HCT116 (cell line): ENCODE data around the gene CADPS. TPM values are rescaled to one million over a fixed set of nuclear protein-coding genes. Genes with fewer than 3 reads are reported as not detected.

ENCODE experiments used
- ATAC-seq: fragments of 200-7000 bp; cut with Tn5 transposase; 2 replicates; pipeline ENCODE4 v1.9.1; 2020; ENCODE audit warnings: mild to moderate bottlenecking, moderate library complexity
- BruUV-seq: library from RNA; stranded (reverse); fragments of 400-500 nt; replicated peaks from 2 replicates; lab custom pipeline; 2021; lab: Mats Ljungman, UMichigan
- CTCF ChIA-PET: fragments of 300-600 bp; sonication (Branson Sonifier 250); formaldehyde crosslinking; loops from one replicate; lab custom pipeline; 2021; ENCODE audit warnings: antibody characterized with exemption; lab: Charles Lee
- POLR2A ChIA-PET: fragments of 300-600, 350-600 bp; sonication (Branson Sonifier 250); formaldehyde crosslinking; loops from one replicate; lab custom pipeline; 2021; ENCODE audit warnings: antibody characterized with exemption; lab: Charles Lee
- RAD21 ChIA-PET, 2 experiments: fragments of 300-600 bp; sonication (Branson Sonifier 250); formaldehyde crosslinking; loops; one replicate each; lab custom pipeline; 2023; ENCODE audit warnings: low total read pairs in 2 of 2; ENCODE audit not compliant: uncharacterized antibody in 2 of 2, unreplicated experiment in 2 of 2, low non-redundant PET in 1 of 2; lab: Charles Lee
- DNase-seq: peaks from one replicate; pipeline ENCODE4 v3.0.0-alpha.2; 2010; ENCODE audit warnings: low read depth, low spot score
- H2AFZ ChIP-seq: fragments of 200-600 bp; shearing (Covaris generic), sonication (generic); 2 replicates; pipeline ENCODE4 v1.6.1; 2017; ENCODE audit warnings: low read depth, mixed run types, mixed read lengths, antibody characterized with exemption, low read length; ENCODE audit not compliant: poor library complexity, severe bottlenecking
- H3K27ac ChIP-seq: 2 replicates; pipeline ENCODE4 v1.5.1; 2012; ENCODE audit warnings: low read depth, low read length
- H3K27me3 ChIP-seq: fragments of 200-600 bp; sonication (generic); 2 replicates; pipeline ENCODE4 v1.6.1; 2016; ENCODE audit warnings: mixed run types, low read length, mixed read lengths; ENCODE audit not compliant: insufficient read depth
- H3K36me3 ChIP-seq, 2 experiments: fragments of 200-500 bp in 1 of 2; fragments of 200-600 bp in 1 of 2; sonication (Bioruptor generic) in 1 of 2; sonication (generic) in 1 of 2; 2 replicates each; pipeline versions ENCODE4 v1.5.1 to v1.6.1; 2014 to 2016; ENCODE audit warnings: low read length in 2 of 2, inconsistent platforms in 1 of 2, mixed read lengths in 1 of 2, mixed run types in 1 of 2; ENCODE audit not compliant: insufficient read depth in 2 of 2, control insufficient read depth in 1 of 2
- H3K4me1 ChIP-seq, 2 experiments: fragments of 200-600 bp in 1 of 2; sonication (generic) in 1 of 2; 2 replicates each; pipeline versions ENCODE4 v1.5.1 to v1.6.1; 2012 to 2017; ENCODE audit warnings: low read length in 2 of 2, inconsistent platforms in 1 of 2, mild to moderate bottlenecking in 1 of 2, mixed read lengths in 1 of 2, mixed run types in 1 of 2, moderate library complexity in 1 of 2; ENCODE audit not compliant: insufficient read depth in 2 of 2, control insufficient read depth in 1 of 2
- H3K4me2 ChIP-seq: fragments of 200-600 bp; sonication (generic); 2 replicates; pipeline ENCODE4 v1.6.1; 2017; ENCODE audit warnings: mixed run types, low read length, mixed read lengths
- H3K4me3 ChIP-seq, 2 experiments: fragments of 200-600 bp in 1 of 2; sonication (generic) in 1 of 2; replicated peaks in 1 of 2; 2 replicates each; pipeline ENCODE4 v1.5.1; 2011 to 2016; ENCODE audit warnings: low read length in 2 of 2, control low read depth in 1 of 2, low read depth in 1 of 2, mild to moderate bottlenecking in 1 of 2, mixed read lengths in 1 of 2, mixed run types in 1 of 2
- H3K79me2 ChIP-seq: fragments of 200-600 bp; sonication (generic); 2 replicates; pipeline ENCODE4 v1.6.1; 2017; ENCODE audit warnings: mild to moderate bottlenecking, mixed run types, low read length, moderate library complexity, mixed read lengths; ENCODE audit not compliant: insufficient read depth
- H3K9ac ChIP-seq: fragments of 200-600 bp; sonication (generic); 2 replicates; pipeline ENCODE4 v1.6.1; 2016; ENCODE audit warnings: low read length, mixed read lengths
- H3K9me2 ChIP-seq: fragments of 200-600 bp; sonication (generic), shearing (Covaris generic); 2 replicates; pipeline ENCODE4 v1.6.1; 2017; ENCODE audit warnings: mixed run types, mild to moderate bottlenecking, moderate library complexity; ENCODE audit not compliant: insufficient read depth
- H3K9me3 ChIP-seq, 2 experiments: fragments of 200-500 bp in 1 of 2; fragments of 200-600 bp in 1 of 2; sonication (Bioruptor generic) in 1 of 2; sonication (generic) in 1 of 2; 2 replicates each; pipeline ENCODE4 v1.6.1; 2014 to 2017; ENCODE audit warnings: low read length in 2 of 2, mixed read lengths in 2 of 2, inconsistent platforms in 1 of 2, low read depth in 1 of 2, mild to moderate bottlenecking in 1 of 2, mixed run types in 1 of 2, moderate library complexity in 1 of 2; ENCODE audit not compliant: control insufficient read depth in 1 of 2, insufficient read depth in 1 of 2
- H4K20me1 ChIP-seq: fragments of 200-600 bp; sonication (generic), shearing (Covaris generic); 2 replicates; pipeline ENCODE4 v1.6.1; 2017; ENCODE audit warnings: mixed run types, mild to moderate bottlenecking, moderate library complexity; ENCODE audit not compliant: insufficient read depth
- ATF3 ChIP-seq: IDR thresholded peaks from 2 replicates; pipeline ENCODE4 v1.6.1; 2012
- CBX3 ChIP-seq: IDR thresholded peaks from 2 replicates; pipeline ENCODE4 v1.6.1; 2012; ENCODE audit warnings: low read depth
- EGR1 ChIP-seq: IDR thresholded peaks from 2 replicates; pipeline ENCODE4 v1.6.1; 2012; ENCODE audit warnings: low read depth
- FOSL1 ChIP-seq: IDR thresholded peaks from 2 replicates; pipeline ENCODE4 v1.6.1; 2012; ENCODE audit warnings: low read depth
- JUND ChIP-seq: IDR thresholded peaks from 2 replicates; pipeline ENCODE4 v1.6.1; 2012
- MAX ChIP-seq: IDR thresholded peaks from 2 replicates; pipeline ENCODE4 v1.6.1; 2012
- POLR2A ChIP-seq: IDR thresholded peaks from 2 replicates; pipeline ENCODE4 v1.7.0; 2011; ENCODE audit warnings: borderline replicate concordance; ENCODE audit not compliant: insufficient read depth, insufficient read length; ENCODE audit errors: extremely low read depth
- POLR2AphosphoS5 ChIP-seq: IDR thresholded peaks from 2 replicates; pipeline ENCODE4 v1.6.1; 2011; ENCODE audit warnings: mild to moderate bottlenecking, low read depth, low read length, moderate library complexity
- RAD21 ChIP-seq: IDR thresholded peaks from 2 replicates; pipeline ENCODE4 v1.6.1; 2012; ENCODE audit warnings: low read depth, mild to moderate bottlenecking
- SIN3A ChIP-seq: IDR thresholded peaks from 2 replicates; pipeline ENCODE4 v1.6.1; 2012; ENCODE audit warnings: low read depth
- SP1 ChIP-seq: IDR thresholded peaks from 2 replicates; pipeline ENCODE4 v1.6.1; 2012; ENCODE audit warnings: low read depth
- SRF ChIP-seq: IDR thresholded peaks from 2 replicates; pipeline ENCODE4 v1.6.1; 2012; ENCODE audit warnings: low read depth
- TCF7L2 ChIP-seq: IDR thresholded peaks from 2 replicates; pipeline ENCODE4 v1.7.0; 2011; ENCODE audit warnings: borderline replicate concordance, inconsistent platforms; ENCODE audit not compliant: insufficient read depth, insufficient read length; ENCODE audit errors: extremely low read depth
- YY1 ChIP-seq: IDR thresholded peaks from 2 replicates; pipeline ENCODE4 v1.6.1; 2011; ENCODE audit warnings: low read length, low read depth, moderate library complexity, mild to moderate bottlenecking; ENCODE audit not compliant: insufficient replicate concordance; ENCODE audit errors: extremely low read depth
- ZFX ChIP-seq: fragments of 450-650 bp; IDR thresholded peaks from 2 replicates; pipeline ENCODE4 v1.6.1; 2017
- ZNF274 ChIP-seq: fragments of 200-500 bp; sonication (Bioruptor generic); IDR thresholded peaks from 2 replicates; pipeline ENCODE4 v1.6.1; 2014; ENCODE audit warnings: mild to moderate bottlenecking, low read depth, low read length, inconsistent platforms
- intact Hi-C: fragments of 100-400 bp; cut with micrococcal nuclease; formaldehyde crosslinking; loops from 2 replicates; pipeline ENCODE4 v1.10.0; 2022
- total RNA-seq: library from RNA; stranded (reverse); gene quantifications from one replicate; pipeline ENCODE4 v1.2.1, GENCODE V29; 2021; ENCODE audit not compliant: unreplicated experiment
- TF ChIP-seq, protein P1 (sequence below): IDR thresholded peaks from 2 replicates; pipeline ENCODE4 v1.6.1; 2011; ENCODE audit warnings: mild to moderate bottlenecking, low read length, moderate library complexity; ENCODE audit not compliant: insufficient replicate concordance; ENCODE audit errors: extremely low read depth

Gene CADPS
- total RNA-seq, 1 experiment from 2014 or later = not detected

DNA sequence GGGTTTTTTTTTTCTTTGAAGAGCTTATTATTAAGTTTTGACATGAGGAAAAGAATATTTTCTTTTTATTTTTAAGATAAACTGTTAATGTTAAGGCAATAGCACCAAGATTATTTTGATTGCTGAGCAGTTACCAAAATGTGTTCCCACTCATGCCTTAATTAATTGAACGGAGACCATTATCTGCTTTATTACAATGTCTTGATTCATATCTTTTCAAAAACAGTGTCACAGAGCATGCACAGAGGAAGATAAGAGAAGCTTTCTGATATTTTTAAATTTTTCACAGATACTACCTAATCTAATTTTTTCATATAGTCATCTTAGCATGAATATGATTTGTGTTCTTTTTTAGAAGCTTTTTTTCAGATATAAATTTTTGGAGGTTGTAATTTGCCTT, 395.2 kb downstream of the CADPS start:
- Histone ChIP-seq H3K36me3 (no peaks in the 10 kb centered on the region), H3K79me2 (no peaks in the 10 kb centered on the region), H2AFZ (no peak overlapping the region), H3K9me3 (no peaks in the 10 kb centered on the region), H3K27me3 (peaks cover 61% of the 10 kb centered on the region), H3K9me2 (no peaks in the 10 kb centered on the region), H3K9ac (no peak overlapping the region), H3K4me2 (no peak overlapping the region)
- intact Hi-C loops = no loop called here
- RAD21 ChIA-PET = no interaction called here
- DNase-seq = no peak
- no peak for ATAC-seq
- no peak for TF ChIP-seq ZNF274
- TF ChIP-seq EGR1 = no peak
- TF ChIP-seq ZFX = no peak
- TF ChIP-seq POLR2A = no peak
- TF ChIP-seq SP1 = no peak
- TF ChIP-seq FOSL1 = no peak
- TF ChIP-seq, protein P1, sequence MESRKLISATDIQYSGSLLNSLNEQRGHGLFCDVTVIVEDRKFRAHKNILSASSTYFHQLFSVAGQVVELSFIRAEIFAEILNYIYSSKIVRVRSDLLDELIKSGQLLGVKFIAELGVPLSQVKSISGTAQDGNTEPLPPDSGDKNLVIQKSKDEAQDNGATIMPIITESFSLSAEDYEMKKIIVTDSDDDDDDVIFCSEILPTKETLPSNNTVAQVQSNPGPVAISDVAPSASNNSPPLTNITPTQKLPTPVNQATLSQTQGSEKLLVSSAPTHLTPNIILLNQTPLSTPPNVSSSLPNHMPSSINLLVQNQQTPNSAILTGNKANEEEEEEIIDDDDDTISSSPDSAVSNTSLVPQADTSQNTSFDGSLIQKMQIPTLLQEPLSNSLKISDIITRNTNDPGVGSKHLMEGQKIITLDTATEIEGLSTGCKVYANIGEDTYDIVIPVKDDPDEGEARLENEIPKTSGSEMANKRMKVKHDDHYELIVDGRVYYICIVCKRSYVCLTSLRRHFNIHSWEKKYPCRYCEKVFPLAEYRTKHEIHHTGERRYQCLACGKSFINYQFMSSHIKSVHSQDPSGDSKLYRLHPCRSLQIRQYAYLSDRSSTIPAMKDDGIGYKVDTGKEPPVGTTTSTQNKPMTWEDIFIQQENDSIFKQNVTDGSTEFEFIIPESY = no peak
- no peak for TF ChIP-seq TCF7L2
- TF ChIP-seq YY1 = no peak
- TF ChIP-seq JUND = no peak
- no peak for TF ChIP-seq ATF3
- no peak for TF ChIP-seq RAD21
- TF ChIP-seq MAX = no peak
- TF ChIP-seq CBX3 = no peak
- no peak for TF ChIP-seq SRF
- no peak for TF ChIP-seq SIN3A
- no peak for TF ChIP-seq POLR2AphosphoS5
- TF ChIP-seq, all 23 proteins: peak for 0
- no TSS peak for BruUV-seq
- Histone ChIP-seq H3K27ac (no peak overlapping the region), H3K4me1 (no peaks in the 10 kb centered on the region), H3K4me3 (no peak overlapping the region), H4K20me1 (no peaks in the 10 kb centered on the region)
- ChIA-PET POLR2A (no interaction called here), CTCF (no interaction called here)
